GM12865 (cell line): ENCODE measurements around the gene ALOX15B.

ENCODE experiments used
- DNase-seq: peaks from one replicate; pipeline ENCODE4 v3.0.0; 2010; ENCODE audit warnings: low read depth
- H3K4me3 ChIP-seq: 2 replicates; pipeline ENCODE4 v1.5.1; 2011; ENCODE audit warnings: mild to moderate bottlenecking, low read depth, low read length, control low read depth
- CTCF ChIP-seq: IDR thresholded peaks from 2 replicates; pipeline ENCODE4 v1.5.1; 2011; ENCODE audit warnings: low read length, control low read depth, low read depth, inconsistent platforms; ENCODE audit not compliant: insufficient read depth; ENCODE audit errors: missing control alignments

ALOX15B gene

GRCh38 chr17:8014558-8014850 is 24.4 kb upstream of the ALOX15B start:
- TF ChIP-seq CTCF = no peak
- no peak for DNase-seq
- no peak overlapping the region for H3K4me3 ChIP-seq

DNA sequence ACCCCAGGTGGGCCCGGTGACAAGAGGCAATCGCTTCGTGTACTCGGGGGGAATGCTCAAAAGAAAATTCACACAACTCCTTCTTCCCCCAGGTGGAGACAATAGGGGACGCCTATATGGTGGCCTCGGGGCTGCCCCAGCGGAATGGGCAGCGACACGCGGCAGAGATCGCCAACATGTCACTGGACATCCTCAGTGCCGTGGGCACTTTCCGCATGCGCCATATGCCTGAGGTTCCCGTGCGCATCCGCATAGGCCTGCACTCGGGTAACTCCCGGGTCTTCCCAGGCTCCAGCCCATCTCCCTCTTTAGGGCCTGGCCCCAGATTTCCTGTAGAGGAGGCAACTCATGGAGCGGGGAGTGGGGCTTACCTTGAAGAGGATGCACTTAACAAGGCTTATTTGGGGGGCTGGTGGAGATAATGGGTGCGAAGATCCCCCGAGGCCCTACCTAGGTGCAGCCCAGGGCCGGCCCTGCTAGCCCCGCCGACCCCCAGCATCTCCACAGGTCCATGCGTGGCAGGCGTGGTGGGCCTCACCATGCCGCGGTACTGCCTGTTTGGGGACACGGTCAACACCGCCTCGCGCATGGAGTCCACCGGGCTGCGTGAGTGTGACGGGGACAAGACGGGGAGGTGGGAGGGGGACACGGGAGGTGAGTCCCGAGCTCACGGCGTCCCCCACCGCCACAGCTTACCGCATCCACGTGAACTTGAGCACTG is 23.5 kb upstream of the ALOX15B start:
- TF ChIP-seq CTCF = no peak
- no peak overlapping the region for H3K4me3 ChIP-seq
- no peak for DNase-seq

DNA sequence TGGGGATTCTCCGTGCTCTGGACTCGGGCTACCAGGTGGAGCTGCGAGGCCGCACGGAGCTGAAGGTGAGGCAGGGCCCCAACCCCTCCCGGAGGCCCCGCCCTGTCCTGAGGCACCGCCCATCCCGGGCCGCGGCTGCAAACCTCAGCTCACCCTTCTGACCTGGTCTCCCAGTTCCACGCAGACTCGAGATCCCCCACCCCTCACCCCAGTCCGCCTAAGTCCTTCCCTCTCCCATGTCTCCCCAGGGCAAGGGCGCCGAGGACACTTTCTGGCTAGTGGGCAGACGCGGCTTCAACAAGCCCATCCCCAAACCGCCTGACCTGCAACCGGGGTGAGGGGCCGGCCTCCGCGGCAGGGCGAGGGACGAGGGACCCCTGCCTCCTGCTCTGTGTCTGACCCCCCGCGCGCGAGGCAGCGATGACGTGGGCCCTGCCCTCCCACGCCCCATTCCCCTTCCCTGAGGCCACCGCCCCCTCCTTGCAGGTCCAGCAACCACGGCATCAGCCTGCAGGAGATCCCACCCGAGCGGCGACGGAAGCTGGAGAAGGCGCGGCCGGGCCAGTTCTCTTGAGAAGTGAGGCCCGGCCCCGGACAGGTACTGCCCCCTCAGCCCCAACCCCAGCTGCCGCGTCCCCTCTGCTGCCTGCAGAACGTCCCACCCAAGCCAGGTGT is 22.8 kb upstream of the ALOX15B start:
- no peak for TF ChIP-seq CTCF
- H3K4me3 ChIP-seq = no peak overlapping the region
- no peak for DNase-seq

DNA sequence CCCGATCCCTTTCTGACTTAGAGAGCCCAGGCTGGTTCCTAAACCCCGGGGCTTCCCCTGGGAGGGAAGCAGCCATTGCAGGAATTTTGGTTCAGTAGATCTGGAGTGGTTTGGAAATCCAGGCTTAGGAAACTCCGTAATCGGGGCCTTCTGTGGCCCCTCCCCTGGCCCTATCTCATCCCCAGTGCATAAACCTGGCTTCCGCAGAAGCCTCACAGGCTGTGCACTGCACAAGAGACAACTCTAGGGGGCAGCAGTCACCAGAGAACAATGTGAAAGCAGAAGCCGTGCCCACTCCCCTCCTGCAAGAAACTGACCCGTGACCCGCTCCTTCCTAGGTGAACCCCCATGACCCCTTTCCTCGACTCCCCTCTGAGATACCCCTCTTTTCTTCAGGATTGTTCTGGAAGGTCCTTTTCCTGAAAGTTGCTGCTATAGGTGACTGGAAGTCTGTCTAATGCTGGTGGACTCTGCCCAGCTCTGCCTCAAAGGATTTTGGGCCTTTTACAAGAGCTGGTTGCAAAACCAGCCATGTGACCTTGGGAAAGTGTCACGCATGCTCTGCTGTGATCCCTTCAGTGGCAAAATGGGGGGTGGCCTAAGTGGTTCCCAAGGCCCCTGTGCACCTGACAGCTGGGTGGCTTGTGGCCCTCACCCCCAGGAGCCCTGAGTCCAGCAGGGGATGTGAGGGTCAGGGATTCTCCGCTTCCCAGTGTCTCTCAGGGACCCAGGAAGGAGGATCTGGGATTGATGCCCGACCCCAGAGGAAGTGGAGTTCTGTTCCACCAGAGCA is 22.0 kb upstream of the ALOX15B start:
- TF ChIP-seq CTCF = peak; percentile 65
- H3K4me3 ChIP-seq = no peak overlapping the region
- DNase-seq = peak; percentile 41

- DNase-seq = no peak
- no peak overlapping the region for H3K4me3 ChIP-seq
- no peak for TF ChIP-seq CTCF
These were observed 20.4 kb upstream of the ALOX15B start for GRCh38 chr17:8018436-8018835.

DNA sequence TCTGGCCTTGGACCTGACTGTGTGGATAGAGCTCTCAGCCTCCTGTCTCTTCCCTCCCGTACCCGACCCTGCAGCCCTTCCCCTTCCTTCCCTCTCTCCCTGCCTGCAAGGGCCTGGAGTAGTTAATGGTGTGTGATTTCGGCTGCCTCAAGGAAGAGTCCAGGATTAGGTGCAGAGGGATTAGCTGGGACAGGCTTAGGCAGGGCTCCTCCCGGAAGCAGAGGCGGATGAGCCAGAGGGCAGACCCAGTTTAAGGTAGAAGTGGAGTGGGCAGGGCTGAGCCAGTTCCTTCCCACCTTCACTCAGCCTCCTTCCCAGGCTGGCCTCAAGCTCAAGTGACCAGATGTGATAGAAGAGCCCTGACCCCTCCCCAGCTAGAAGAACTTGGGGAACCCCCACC is 19.7 kb upstream of the ALOX15B start:
- H3K4me3 ChIP-seq = no peak overlapping the region
- no peak for TF ChIP-seq CTCF
- DNase-seq = no peak
